ENCODE data around the gene FAIM2.
"Not testable (repeated sequence)": the region's sequence is repeated elsewhere in the genome, so short reads cannot be mapped to it uniquely, and the experiment has no call there.

FAIM2 gene

GRCh38 chr12:49879065-49879464 is 24.6 kb downstream of the FAIM2 start:
- not testable (repeated sequence) for H3K4me1 ChIP-seq (ENCODE audit: control insufficient read depth, insufficient read depth, low read length); H3K27me3 ChIP-seq (ENCODE audit: control insufficient read depth, insufficient read depth, low read length); H3K4me3 ChIP-seq (ENCODE audit: low read depth, low read length); H3K9me3 ChIP-seq (ENCODE audit: control insufficient read depth, insufficient read depth, low read length); H3K36me3 ChIP-seq (ENCODE audit: control insufficient read depth, insufficient read depth, low read length); H3K9ac ChIP-seq (ENCODE audit: low read depth, low read length)

DNA sequence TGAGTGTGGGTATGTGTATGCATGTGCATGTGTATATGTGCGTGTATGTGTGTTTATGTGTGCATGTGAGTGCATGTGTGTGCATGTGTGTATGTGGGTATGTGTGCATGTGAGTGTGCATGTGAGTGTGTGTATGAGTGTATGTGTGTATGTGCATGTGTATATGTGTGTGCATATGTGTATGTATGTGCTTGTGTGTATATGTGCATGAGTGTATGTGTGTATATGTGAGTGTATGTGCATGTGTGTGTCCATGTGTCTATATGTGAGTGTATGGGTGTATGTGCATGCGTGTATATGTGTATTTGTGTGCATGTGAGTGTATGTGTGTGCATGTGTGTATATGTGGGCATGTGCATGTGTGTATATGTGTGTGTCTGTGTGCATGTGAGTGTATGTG is 25.7 kb downstream of the FAIM2 start:
- H3K4me3 ChIP-seq (ENCODE audit: low read depth, low read length): no peak overlapping the region
- no peaks in the 10 kb centered on the region for H3K36me3 ChIP-seq (ENCODE audit: control insufficient read depth, insufficient read depth, low read length)
- H3K4me1 ChIP-seq (ENCODE audit: control insufficient read depth, insufficient read depth, low read length): peaks cover 3% of the 10 kb centered on the region
- no peaks in the 10 kb centered on the region for H3K27me3 ChIP-seq (ENCODE audit: control insufficient read depth, insufficient read depth, low read length)
- no peak overlapping the region for H3K9ac ChIP-seq (ENCODE audit: low read depth, low read length)
- no peaks in the 10 kb centered on the region for H3K9me3 ChIP-seq (ENCODE audit: control insufficient read depth, insufficient read depth, low read length)

DNA sequence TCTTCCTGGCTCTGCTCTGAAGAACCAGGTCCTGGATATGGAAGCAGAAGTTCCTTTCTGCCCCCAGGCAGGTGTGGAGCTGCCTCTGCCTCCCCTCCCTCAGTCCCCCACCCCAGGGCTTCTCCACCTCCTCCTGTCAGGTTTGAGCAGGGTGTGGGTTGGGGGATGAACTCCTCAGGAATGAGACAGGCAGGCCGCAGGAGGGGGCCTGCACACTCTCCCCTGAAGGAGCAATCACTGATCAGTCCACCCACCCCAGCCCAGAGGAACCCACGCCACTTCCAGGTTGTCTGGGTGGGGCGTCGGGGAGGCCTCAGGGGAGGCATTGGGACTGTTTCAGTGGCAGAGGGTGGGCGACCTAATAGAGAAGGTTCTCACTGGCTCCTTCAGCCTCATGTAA is 26.6 kb downstream of the FAIM2 start:
- Histone ChIP-seq H3K9ac (ENCODE audit: low read depth, low read length) (no peak overlapping the region), H3K9me3 (ENCODE audit: control insufficient read depth, insufficient read depth, low read length) (no peaks in the 10 kb centered on the region), H3K4me1 (ENCODE audit: control insufficient read depth, insufficient read depth, low read length) (no peaks in the 10 kb centered on the region), H3K4me3 (ENCODE audit: low read depth, low read length) (no peak overlapping the region), H3K27me3 (ENCODE audit: control insufficient read depth, insufficient read depth, low read length) (no peaks in the 10 kb centered on the region), H3K36me3 (ENCODE audit: control insufficient read depth, insufficient read depth, low read length) (no peaks in the 10 kb centered on the region)

DNA sequence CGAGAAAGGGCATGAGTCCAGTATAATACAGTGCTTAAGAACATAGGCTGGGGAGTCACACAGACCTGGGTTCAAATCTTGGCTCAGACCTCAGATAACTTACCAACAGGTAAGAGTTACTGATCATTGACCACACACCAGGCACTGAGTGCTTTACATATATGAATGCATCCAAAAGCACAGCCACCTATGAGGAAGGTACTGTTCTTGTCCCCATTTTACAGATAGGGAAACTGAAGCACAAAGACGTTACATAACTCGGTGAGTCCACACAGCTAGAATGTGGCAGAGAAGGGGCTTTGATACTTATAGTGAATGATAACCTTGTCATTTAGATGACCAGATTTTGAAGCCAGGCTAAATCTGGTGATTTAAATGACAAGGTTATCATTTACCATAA is 27.6 kb downstream of the FAIM2 start:
- H3K4me3 ChIP-seq (ENCODE audit: low read depth, low read length): no peak overlapping the region

DNA sequence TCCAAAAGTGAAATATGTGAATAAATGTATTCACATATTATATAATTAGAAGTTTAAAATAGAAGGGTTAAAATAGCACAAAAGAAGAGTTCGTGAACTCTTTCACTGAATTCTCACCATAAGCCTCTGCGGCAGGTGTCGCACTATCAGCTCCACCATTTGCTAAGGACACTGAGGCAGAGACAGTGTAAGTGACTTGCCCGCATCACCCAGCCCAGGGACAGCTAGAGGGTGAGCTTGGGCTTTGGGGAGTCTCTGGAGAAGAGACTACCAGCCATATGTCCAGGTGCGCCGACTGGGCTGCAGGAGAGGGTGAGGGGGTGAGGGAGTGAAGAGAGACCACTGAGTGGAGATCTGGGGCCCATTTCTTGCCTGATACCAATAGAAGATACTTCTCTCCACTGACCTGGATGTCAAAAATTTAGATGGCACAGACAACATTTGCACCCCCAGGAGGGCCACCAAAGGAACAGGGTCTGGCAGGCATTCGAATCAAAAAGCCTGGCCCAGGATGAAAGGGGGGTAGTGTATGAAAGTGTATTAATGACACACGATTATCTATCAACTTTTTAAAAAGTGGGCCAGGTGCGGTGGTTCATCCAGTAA is 28.5 kb downstream of the FAIM2 start:
- Histone ChIP-seq H3K9me3 (ENCODE audit: control insufficient read depth, insufficient read depth, low read length) (no peaks in the 10 kb centered on the region), H3K27me3 (ENCODE audit: control insufficient read depth, insufficient read depth, low read length) (no peaks in the 10 kb centered on the region), H3K4me3 (ENCODE audit: low read depth, low read length) (no peak overlapping the region), H3K9ac (ENCODE audit: low read depth, low read length) (no peak overlapping the region), H3K4me1 (ENCODE audit: control insufficient read depth, insufficient read depth, low read length) (no peaks in the 10 kb centered on the region), H3K36me3 (ENCODE audit: control insufficient read depth, insufficient read depth, low read length) (no peaks in the 10 kb centered on the region)

More for the DNA sequence above, 27.6 kb downstream of the FAIM2 start:
- Histone ChIP-seq H3K4me1 (ENCODE audit: control insufficient read depth, insufficient read depth, low read length) (no peaks in the 10 kb centered on the region), H3K9me3 (ENCODE audit: control insufficient read depth, insufficient read depth, low read length) (no peaks in the 10 kb centered on the region), H3K9ac (ENCODE audit: low read depth, low read length) (no peak overlapping the region), H3K27me3 (ENCODE audit: control insufficient read depth, insufficient read depth, low read length) (no peaks in the 10 kb centered on the region), H3K36me3 (ENCODE audit: control insufficient read depth, insufficient read depth, low read length) (no peaks in the 10 kb centered on the region)

- H3K36me3 ChIP-seq (ENCODE audit: control insufficient read depth, insufficient read depth, low read length): no peaks in the 10 kb centered on the region
These were observed 29.4 kb downstream of the FAIM2 start for GRCh38 chr12:49874142-49874897.

GRCh38 chr12:49873361-49873934 is 30.3 kb downstream of the FAIM2 start:
- no peaks in the 10 kb centered on the region for H3K9me3 ChIP-seq (ENCODE audit: control insufficient read depth, insufficient read depth, low read length)
- H3K9ac ChIP-seq (ENCODE audit: low read depth, low read length): no peak overlapping the region
- no peaks in the 10 kb centered on the region for H3K27me3 ChIP-seq (ENCODE audit: control insufficient read depth, insufficient read depth, low read length)
- no peaks in the 10 kb centered on the region for H3K4me1 ChIP-seq (ENCODE audit: control insufficient read depth, insufficient read depth, low read length)
- H3K36me3 ChIP-seq (ENCODE audit: control insufficient read depth, insufficient read depth, low read length): no peaks in the 10 kb centered on the region
- H3K4me3 ChIP-seq (ENCODE audit: low read depth, low read length): no peak overlapping the region

More at GRCh38 chr12:49874142-49874897, 29.4 kb downstream of the FAIM2 start:
- no peak overlapping the region for H3K9ac ChIP-seq (ENCODE audit: low read depth, low read length)
- H3K9me3 ChIP-seq (ENCODE audit: control insufficient read depth, insufficient read depth, low read length): no peaks in the 10 kb centered on the region
- H3K27me3 ChIP-seq (ENCODE audit: control insufficient read depth, insufficient read depth, low read length): no peaks in the 10 kb centered on the region
- no peak overlapping the region for H3K4me3 ChIP-seq (ENCODE audit: low read depth, low read length)
- no peaks in the 10 kb centered on the region for H3K4me1 ChIP-seq (ENCODE audit: control insufficient read depth, insufficient read depth, low read length)

DNA sequence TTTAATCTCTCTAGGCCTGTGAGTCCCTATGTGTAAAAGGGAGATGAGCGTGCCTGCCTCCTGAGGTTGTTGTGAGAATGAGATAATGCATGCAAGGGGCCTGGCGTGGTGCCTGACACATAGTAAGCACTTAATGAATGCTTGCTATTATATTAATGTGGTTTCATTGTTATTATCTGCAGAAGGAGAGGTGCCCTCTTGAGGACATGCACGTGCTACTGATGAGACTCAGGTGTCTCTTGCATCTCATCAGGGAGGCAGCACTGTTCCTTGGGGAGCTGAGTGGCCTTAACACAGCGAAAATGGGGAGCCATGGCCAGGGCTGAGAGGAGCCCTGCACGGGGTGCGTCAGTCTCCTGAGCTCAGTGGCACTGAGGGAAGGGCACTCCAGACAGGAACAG is 30.9 kb downstream of the FAIM2 start:
- Histone ChIP-seq H3K36me3 (ENCODE audit: control insufficient read depth, insufficient read depth, low read length) (no peaks in the 10 kb centered on the region), H3K4me3 (ENCODE audit: low read depth, low read length) (no peak overlapping the region), H3K27me3 (ENCODE audit: control insufficient read depth, insufficient read depth, low read length) (no peaks in the 10 kb centered on the region), H3K9me3 (ENCODE audit: control insufficient read depth, insufficient read depth, low read length) (no peaks in the 10 kb centered on the region), H3K9ac (ENCODE audit: low read depth, low read length) (no peak overlapping the region), H3K4me1 (ENCODE audit: control insufficient read depth, insufficient read depth, low read length) (no peaks in the 10 kb centered on the region)

DNA sequence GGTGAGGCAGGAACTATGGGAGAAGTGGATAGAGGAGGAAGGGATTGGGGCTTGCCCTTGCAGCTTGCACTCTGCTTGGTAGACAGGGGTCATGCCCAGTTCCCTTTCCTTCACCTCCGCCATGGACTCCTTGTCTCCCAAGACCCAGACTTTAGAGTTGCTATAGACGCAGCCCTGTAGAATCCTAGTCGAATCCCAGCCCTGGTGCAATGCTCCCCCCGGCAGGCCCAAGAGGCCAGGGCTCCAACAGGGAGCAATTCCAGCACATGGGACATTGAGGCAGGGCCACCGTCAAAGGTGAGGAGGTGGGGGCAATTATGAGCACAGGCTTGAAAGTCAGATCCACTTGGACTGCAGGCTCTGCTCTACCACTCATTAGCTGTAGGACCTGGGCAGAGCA is 31.3 kb downstream of the FAIM2 start:
- no peaks in the 10 kb centered on the region for H3K27me3 ChIP-seq (ENCODE audit: control insufficient read depth, insufficient read depth, low read length)
- no peak overlapping the region for H3K4me3 ChIP-seq (ENCODE audit: low read depth, low read length)
- no peaks in the 10 kb centered on the region for H3K4me1 ChIP-seq (ENCODE audit: control insufficient read depth, insufficient read depth, low read length)
- no peaks in the 10 kb centered on the region for H3K36me3 ChIP-seq (ENCODE audit: control insufficient read depth, insufficient read depth, low read length)
- no peaks in the 10 kb centered on the region for H3K9me3 ChIP-seq (ENCODE audit: control insufficient read depth, insufficient read depth, low read length)
- H3K9ac ChIP-seq (ENCODE audit: low read depth, low read length): no peak overlapping the region

DNA sequence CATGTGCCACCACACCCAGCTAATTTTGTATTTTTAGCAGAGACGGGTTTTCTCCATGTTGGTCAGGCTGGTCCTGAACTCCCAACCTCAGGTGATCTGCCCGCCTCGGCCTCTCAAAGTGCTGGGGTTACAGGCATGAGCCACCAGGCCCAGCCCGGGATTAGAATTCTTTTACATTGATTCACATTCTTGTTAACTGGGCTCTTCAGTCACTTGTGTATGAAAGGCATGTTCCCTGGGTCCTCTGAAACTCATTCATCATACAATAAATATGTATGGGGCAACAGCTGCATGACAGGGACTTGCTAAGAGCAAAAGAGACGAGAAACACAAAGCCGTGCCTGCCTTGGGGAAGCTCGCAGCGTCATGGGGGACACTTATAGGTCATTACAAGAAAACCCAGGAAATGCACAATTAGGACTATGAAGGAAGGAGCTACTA is 31.9 kb downstream of the FAIM2 start:
- not testable (repeated sequence) for H3K9ac ChIP-seq (ENCODE audit: low read depth, low read length); H3K4me1 ChIP-seq (ENCODE audit: control insufficient read depth, insufficient read depth, low read length); H3K36me3 ChIP-seq (ENCODE audit: control insufficient read depth, insufficient read depth, low read length); H3K27me3 ChIP-seq (ENCODE audit: control insufficient read depth, insufficient read depth, low read length); H3K9me3 ChIP-seq (ENCODE audit: control insufficient read depth, insufficient read depth, low read length); H3K4me3 ChIP-seq (ENCODE audit: low read depth, low read length)

GRCh38 chr12:49871263-49871561 is 32.5 kb downstream of the FAIM2 start:
- H3K36me3 ChIP-seq (ENCODE audit: control insufficient read depth, insufficient read depth, low read length): no peaks in the 10 kb centered on the region
- no peaks in the 10 kb centered on the region for H3K27me3 ChIP-seq (ENCODE audit: control insufficient read depth, insufficient read depth, low read length)
- no peaks in the 10 kb centered on the region for H3K4me1 ChIP-seq (ENCODE audit: control insufficient read depth, insufficient read depth, low read length)
- H3K9me3 ChIP-seq (ENCODE audit: control insufficient read depth, insufficient read depth, low read length): no peaks in the 10 kb centered on the region
- no peak overlapping the region for H3K4me3 ChIP-seq (ENCODE audit: low read depth, low read length)
- H3K9ac ChIP-seq (ENCODE audit: low read depth, low read length): no peak overlapping the region
